CD14-positive monocyte (primary cell): Measurements from ENCODE around the gene SCRN1. TPM values are rescaled to one million over a fixed set of nuclear protein-coding genes. Genes with fewer than 3 reads are reported as not detected.

Experiments used
- DNase-seq, 3 donors: peaks; one replicate each; pipeline ENCODE4 v3.0.0-alpha.2; 2011 to 2022
- H2AFZ ChIP-seq: 2 replicates; pipeline ENCODE4 v1.6.0; 2012; ENCODE audit warnings: mild to moderate bottlenecking, low read depth, low read length, inconsistent platforms; ENCODE audit not compliant: insufficient read depth, poor library complexity, severe bottlenecking
- H3K27ac ChIP-seq, 2 donors: 1 replicate in 1 of 2; 2 replicates in 1 of 2; pipeline ENCODE4 v1.5.1; 2012 to 2013; ENCODE audit warnings: low read length in 2 of 2, control low read depth in 1 of 2, inconsistent platforms in 1 of 2, low read depth in 1 of 2, mild to moderate bottlenecking in 1 of 2
- H3K27me3 ChIP-seq, 2 donors: one replicate each; pipeline versions ENCODE4 v1.6.0 to v1.6.1; 2011 to 2013; ENCODE audit warnings: low read length in 2 of 2; ENCODE audit not compliant: control insufficient read depth in 2 of 2, insufficient read depth in 2 of 2
- H3K36me3 ChIP-seq, 2 donors: replicated peaks in 1 of 2; 1 replicate in 1 of 2; 2 replicates in 1 of 2; pipeline versions ENCODE4 v1.5.1 to v1.6.1; 2012 to 2013; ENCODE audit warnings: low read length in 2 of 2, control low read depth in 1 of 2, inconsistent platforms in 1 of 2, mild to moderate bottlenecking in 1 of 2; ENCODE audit not compliant: insufficient read depth in 2 of 2, control insufficient read depth in 1 of 2
- H3K4me1 ChIP-seq, 2 donors: 1 replicate in 1 of 2; 2 replicates in 1 of 2; pipeline versions ENCODE4 v1.5.1 to v1.6.1; 2012 to 2013; ENCODE audit warnings: low read length in 2 of 2, control low read depth in 1 of 2, inconsistent platforms in 1 of 2, mild to moderate bottlenecking in 1 of 2, moderate library complexity in 1 of 2; ENCODE audit not compliant: insufficient read depth in 2 of 2, control insufficient read depth in 1 of 2
- H3K4me2 ChIP-seq: replicated peaks from 2 replicates; pipeline ENCODE3; 2012; ENCODE audit warnings: low read length, moderate library complexity, mild to moderate bottlenecking; ENCODE audit not compliant: poor library complexity, severe bottlenecking; ENCODE audit errors: extremely low read depth
- H3K4me3 ChIP-seq, 3 experiments: fragments of 200-600 bp in 1 of 3; sonication (generic) in 1 of 3; replicated peaks in 1 of 3; 1 replicate in 2 of 3; 2 replicates in 1 of 3; pipeline ENCODE4 v1.5.1; 2011 to 2013; ENCODE audit warnings: low read length in 3 of 3, mild to moderate bottlenecking in 3 of 3, control low read depth in 2 of 3, low read depth in 2 of 3, inconsistent platforms in 1 of 3, moderate library complexity in 1 of 3
- H3K79me2 ChIP-seq: 2 replicates; pipeline ENCODE4 v1.6.0; 2012; ENCODE audit warnings: mild to moderate bottlenecking, control low read depth, inconsistent platforms, low read length, moderate library complexity; ENCODE audit not compliant: insufficient read depth
- H3K9ac ChIP-seq: 2 replicates; pipeline ENCODE4 v1.6.0; 2017; ENCODE audit warnings: low read length, mild to moderate bottlenecking; ENCODE audit not compliant: insufficient read depth, poor library complexity, severe bottlenecking
- H3K9me3 ChIP-seq, 2 donors: replicated peaks in 1 of 2; 1 replicate in 1 of 2; 2 replicates in 1 of 2; pipeline versions ENCODE4 v1.5.1 to v1.6.1; 2012 to 2013; ENCODE audit warnings: low read length in 2 of 2, control low read depth in 1 of 2; ENCODE audit not compliant: control insufficient read depth in 1 of 2, insufficient read depth in 1 of 2
- H4K20me1 ChIP-seq: 2 replicates; pipeline ENCODE4 v1.6.0; 2012; ENCODE audit warnings: mild to moderate bottlenecking, low read length, control low read depth, moderate library complexity; ENCODE audit not compliant: insufficient read depth
- H3K27ac Mint-ChIP-seq, 7 donors: one replicate each; pipeline ENCODE4 v1.8.0; 2020; ENCODE audit warnings: mild to moderate bottlenecking in 7 of 7, mixed read lengths in 7 of 7, moderate library complexity in 6 of 7, inconsistent platforms in 2 of 7
- H3K27me3 Mint-ChIP-seq, 3 donors: one replicate each; pipeline ENCODE4 v1.8.0; 2021 to 2022; ENCODE audit warnings: low read depth in 3 of 3, mild to moderate bottlenecking in 3 of 3, mixed read lengths in 3 of 3, moderate library complexity in 3 of 3, inconsistent platforms in 1 of 3
- H3K36me3 Mint-ChIP-seq, 2 donors: one replicate each; pipeline ENCODE4 v1.8.0; 2020; ENCODE audit warnings: mixed read lengths in 2 of 2, inconsistent platforms in 1 of 2, mild to moderate bottlenecking in 1 of 2
- H3K4me1 Mint-ChIP-seq: one replicate; pipeline ENCODE4 v1.8.0; 2020; ENCODE audit warnings: mild to moderate bottlenecking, mixed read lengths
- H3K4me3 Mint-ChIP-seq, 2 donors: one replicate each; pipeline ENCODE4 v1.8.0; 2020; ENCODE audit warnings: mild to moderate bottlenecking in 2 of 2, mixed read lengths in 2 of 2, moderate library complexity in 1 of 2
- H3K9me3 Mint-ChIP-seq, 7 donors: one replicate each; pipeline ENCODE4 v1.8.0; 2020 to 2022; ENCODE audit warnings: mixed read lengths in 7 of 7, mild to moderate bottlenecking in 6 of 7, moderate library complexity in 6 of 7, inconsistent platforms in 2 of 7
- CTCF ChIP-seq: fragments of 200-600 bp; IDR thresholded peaks from one replicate; pipeline ENCODE4 v1.8.0; 2022; ENCODE audit warnings: antibody characterized with exemption, mild to moderate bottlenecking
- WGBS: methylation state at CpG from one replicate; pipeline ENCODE4 v1.1.5; 2013; ENCODE audit warnings: missing lambda C conversion rate; ENCODE audit not compliant: insufficient coverage; 5-methylcytosine and 5-hydroxymethylcytosine counted together
- intact Hi-C, 2 donors: fragments of 100-400 bp; cut with micrococcal nuclease; formaldehyde crosslinking; loops; one replicate each; pipeline versions ENCODE4 v1.15.0 to v1.15.1; 2023
- polyA plus RNA-seq, 3 donors: library from polyadenylated mRNA; depleted of rRNA in 1 of 3; unstranded in 2 of 3; stranded (reverse) in 1 of 3; fragments of 300-500 nt in 2 of 3; fragments of >200 nt in 1 of 3; fragmentation: Illumina TruSeq in 2 of 3; gene quantifications; 1 replicate in 2 of 3; 2 replicates in 1 of 3; pipeline ENCODE4 v1.2.3, GENCODE V29; 2012 to 2021

The SCRN1 gene
- polyA plus RNA-seq, 3 donors, result 8.4 to 12.1 (median 8.6) TPM

GRCh38 chr7:29914180-29914579 lies 75.4 kb downstream of the SCRN1 start:
- no peaks in the 10 kb centered on the region for H4K20me1 ChIP-seq
- no peak overlapping the region for H3K4me2 ChIP-seq
- Mint-ChIP-seq H3K4me3 (no peak overlapping the region), H3K36me3 (peaks cover 0 to 2% of the 10 kb centered on the region in 2 donors), H3K9me3 (peaks cover 0 to 3% (median 0%) of the 10 kb centered on the region in 7 donors), H3K27ac (no peak overlapping the region), H3K27me3 (peaks cover 0 to 2% (median 0%) of the 10 kb centered on the region in 3 donors), H3K4me1 (peaks cover 6% of the 10 kb centered on the region)
- H3K4me3 ChIP-seq, result no peak overlapping the region
- no peaks in the 10 kb centered on the region for H3K79me2 ChIP-seq
- intact Hi-C loops, result no loop called here
- no peak overlapping the region for H2AFZ ChIP-seq
- DNase-seq, result no peak
- peaks cover 0 to 7% of the 10 kb centered on the region in 2 donors for H3K36me3 ChIP-seq
- no CpG with 5 or more reads among the region's 4 CpGs for WGBS
- TF ChIP-seq CTCF, result no peak
- no peaks in the 10 kb centered on the region for H3K4me1 ChIP-seq
- no peaks in the 10 kb centered on the region for H3K27me3 ChIP-seq
- no peak overlapping the region for H3K9ac ChIP-seq
- H3K9me3 ChIP-seq, result no peaks in the 10 kb centered on the region
- no peak overlapping the region for H3K27ac ChIP-seq

- Histone ChIP-seq H2AFZ (no peak overlapping the region), H3K27me3 (no peaks in the 10 kb centered on the region), H3K4me3 (no peak overlapping the region), H4K20me1 (no peaks in the 10 kb centered on the region), H3K4me2 (no peak overlapping the region), H3K9ac (no peak overlapping the region), H3K4me1 (no peaks in the 10 kb centered on the region), H3K27ac (no peak overlapping the region), H3K36me3 (no peaks in the 10 kb centered on the region), H3K9me3 (peaks cover 13 to 15% of the 10 kb centered on the region in 2 donors), H3K79me2 (no peaks in the 10 kb centered on the region)
- intact Hi-C loops, result no loop called here
- Mint-ChIP-seq H3K4me1 (no peaks in the 10 kb centered on the region), H3K27ac (no peak overlapping the region), H3K36me3 (no peaks in the 10 kb centered on the region), H3K4me3 (no peak overlapping the region), H3K27me3 (peaks cover 0 to 2% (median 1%) of the 10 kb centered on the region in 3 donors), H3K9me3 (peaks cover 16 to 38% (median 24%) of the 10 kb centered on the region in 7 donors)
- DNase-seq, result no peak
- WGBS, result no CpG with 5 or more reads among the region's 3 CpGs
- no peak for TF ChIP-seq CTCF
Measured at GRCh38 chr7:29906200-29907022, 83.2 kb downstream of the SCRN1 start.
